ENCODE results near the gene PTRH1.

The PTRH1 gene

DNA sequence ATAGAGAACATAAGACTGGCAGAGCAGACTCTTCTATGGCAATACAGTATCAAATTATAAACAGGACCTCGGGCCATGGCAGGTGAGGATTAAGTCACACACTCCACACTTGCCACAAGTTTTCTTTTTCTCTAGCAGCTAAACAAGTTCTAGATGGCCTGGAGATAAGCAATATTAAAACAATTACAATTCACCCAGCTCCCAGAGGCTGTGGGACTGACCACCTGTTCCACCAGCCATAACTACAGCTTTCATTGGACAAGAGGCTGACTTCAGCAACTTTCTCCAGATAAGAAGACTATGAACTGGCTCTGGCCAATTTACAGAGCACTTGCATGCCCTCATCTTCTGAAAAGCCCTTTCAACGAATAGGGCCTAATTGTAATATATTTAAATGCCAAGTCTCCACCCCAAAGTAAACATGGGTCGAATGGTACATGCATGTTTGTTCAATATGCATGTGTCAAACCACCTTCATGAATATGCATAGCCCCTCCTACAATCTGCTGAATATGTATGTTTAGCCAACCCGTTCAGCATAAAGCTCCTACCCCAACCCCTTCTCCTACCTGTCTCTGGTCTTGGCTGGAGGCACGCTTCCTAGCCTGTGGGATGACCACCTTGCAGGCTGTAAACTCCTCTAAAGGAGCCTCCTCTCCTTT, 14.7 kb downstream of the PTRH1 start:
- intact Hi-C loops (cut with DNase I) = no loop called here

GRCh38 chr9:127700140-127700539, 15.3 kb downstream of the PTRH1 start:
- DNase-seq = peak in 8 of 10 donors; percentile 47 to 93 (median 66)
- intact Hi-C loops (cut with DNase I) = no loop called here

More for the DNA sequence above, 14.7 kb downstream of the PTRH1 start:
- DNase-seq = no peak

DNA sequence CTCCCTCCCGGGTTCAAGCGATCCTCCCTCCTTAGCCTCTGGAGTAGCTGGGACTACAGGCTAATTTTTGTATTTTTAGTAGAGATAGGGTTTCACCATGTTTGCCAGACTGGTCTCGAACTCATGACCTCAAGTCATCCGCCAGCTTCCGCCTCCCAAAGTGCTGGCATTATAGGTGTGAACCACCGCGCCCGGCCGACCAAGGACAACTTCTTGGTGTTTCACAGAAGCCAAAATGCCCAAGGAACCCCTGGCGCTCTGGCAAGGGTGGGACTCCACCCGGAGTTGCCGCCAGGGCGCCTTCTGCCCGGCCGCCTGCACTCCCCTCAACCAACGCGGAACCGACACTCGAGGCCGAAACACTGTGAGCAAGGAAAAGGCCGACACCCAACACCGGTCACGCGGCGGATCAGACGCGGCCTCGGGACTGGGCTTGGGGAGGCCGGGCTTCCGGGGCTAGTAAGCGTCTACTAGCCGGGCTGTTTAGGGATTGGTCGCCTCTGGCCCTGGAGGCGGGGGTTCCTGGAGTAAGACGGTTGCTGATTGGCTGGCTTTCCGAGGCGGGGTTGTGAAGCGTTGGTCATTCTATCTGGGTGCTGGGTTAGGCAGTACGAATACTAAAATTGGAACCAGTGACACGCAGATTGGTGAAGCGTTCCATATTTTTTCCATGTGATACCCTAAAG, 16.3 kb downstream of the PTRH1 start:
- peak; percentile 95 to 100 (median 98) for DNase-seq
- intact Hi-C loops (cut with DNase I) = no loop called here

GRCh38 chr9:127698386-127698785, 17.1 kb downstream of the PTRH1 start:
- intact Hi-C loops (cut with DNase I) = no loop called here

GRCh38 chr9:127697575-127697974, 17.9 kb downstream of the PTRH1 start:
- intact Hi-C loops (cut with DNase I) = no loop called here
- DNase-seq = no peak

More at GRCh38 chr9:127698386-127698785, 17.1 kb downstream of the PTRH1 start:
- DNase-seq = no peak

GRCh38 chr9:127694890-127695720, 20.4 kb downstream of the PTRH1 start:
- intact Hi-C loops (cut with DNase I) = no loop called here
- no peak for DNase-seq

DNA sequence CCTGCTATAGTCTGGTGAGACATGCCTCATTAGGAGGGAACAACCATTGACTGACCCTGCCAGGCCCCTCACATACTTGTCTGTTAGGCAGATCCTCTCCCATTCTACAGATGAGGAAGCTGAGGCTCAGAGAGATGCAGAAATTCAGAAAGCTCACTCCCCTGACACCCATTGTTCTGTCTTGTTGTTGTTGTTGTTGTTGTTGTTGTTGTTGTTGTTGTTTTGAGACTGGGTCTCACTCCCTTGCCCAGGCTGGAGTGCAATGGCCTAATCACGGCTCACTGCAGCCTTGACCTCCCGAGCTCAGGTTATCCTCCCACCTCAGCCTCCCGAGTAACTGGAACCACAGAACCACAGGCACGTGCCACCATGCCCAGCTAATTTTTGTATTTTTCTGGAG, 21.8 kb downstream of the PTRH1 start:
- intact Hi-C loops (cut with DNase I) = no loop called here
- DNase-seq = no peak

DNA sequence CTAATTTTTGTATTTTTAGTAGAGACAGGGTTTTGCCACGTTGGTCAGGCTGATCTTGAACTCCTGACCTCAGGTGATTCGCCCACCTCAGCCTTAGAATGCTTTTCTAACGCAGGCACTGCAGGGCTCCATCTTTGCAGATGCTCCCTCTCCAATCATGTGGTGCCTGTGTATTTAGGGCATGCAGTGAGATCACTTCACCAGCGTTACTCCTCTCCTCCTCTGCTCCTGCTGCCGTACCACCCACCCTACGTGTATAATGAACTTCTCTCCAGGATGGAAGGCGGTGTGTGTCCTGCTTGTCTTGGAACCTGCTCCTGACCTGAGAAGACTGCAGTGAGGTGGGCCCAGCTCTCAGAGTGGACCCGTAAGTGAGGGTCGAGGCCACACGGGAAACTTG, 22.3 kb downstream of the PTRH1 start:
- peak in 5 of 10 donors; percentile 47 to 91 (median 64) for DNase-seq
- intact Hi-C loops (cut with DNase I) = no loop called here

DNA sequence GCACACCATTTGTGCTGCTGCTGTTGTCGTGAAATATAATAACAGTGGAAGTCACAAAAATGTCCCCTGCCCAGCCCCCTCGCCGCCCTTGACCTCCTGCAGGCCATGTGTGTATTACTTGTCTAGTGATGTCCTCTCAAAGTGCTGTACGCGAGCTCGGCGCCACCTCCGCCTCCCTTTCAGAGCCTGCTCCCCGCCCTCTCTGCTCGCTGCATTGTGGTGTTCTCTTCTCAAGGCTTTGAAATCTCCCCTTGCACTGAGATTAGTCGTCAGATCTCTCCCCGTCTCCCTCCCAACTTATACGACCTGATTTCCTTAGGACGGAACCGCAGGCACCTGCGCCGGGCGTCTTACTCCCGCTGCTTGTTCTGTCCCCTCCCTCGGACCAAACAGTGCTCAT, 23.4 kb downstream of the PTRH1 start:
- intact Hi-C loops (cut with DNase I) = no loop called here
- peak in 1 of 10 donors; percentile 66 for DNase-seq

DNA sequence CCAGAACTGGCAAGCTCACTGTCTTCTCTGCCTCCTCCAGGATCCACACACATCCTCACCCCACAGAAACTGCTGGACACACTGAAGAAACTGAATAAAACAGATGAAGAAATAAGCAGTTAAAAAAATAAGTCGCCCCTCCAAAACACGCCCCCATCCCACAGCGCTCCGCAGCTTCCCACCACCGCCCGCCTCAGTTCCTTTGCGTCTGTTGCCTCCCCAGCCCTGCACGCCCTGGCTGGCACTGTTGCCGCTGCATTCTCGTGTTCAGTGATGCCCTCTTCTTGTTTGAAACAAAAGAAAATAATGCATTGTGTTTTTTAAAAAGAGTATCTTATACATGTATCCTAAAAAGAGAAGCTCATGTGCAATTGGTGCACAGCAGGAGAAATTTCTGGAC, 24.7 kb downstream of the PTRH1 start:
- intact Hi-C loops (cut with DNase I) = no loop called here
- peak in 1 of 10 donors; percentile 76 for DNase-seq

GRCh38 chr9:127689329-127690000, 26.0 kb downstream of the PTRH1 start:
- DNase-seq = no peak
- intact Hi-C loops (cut with DNase I) = no loop called here

DNA sequence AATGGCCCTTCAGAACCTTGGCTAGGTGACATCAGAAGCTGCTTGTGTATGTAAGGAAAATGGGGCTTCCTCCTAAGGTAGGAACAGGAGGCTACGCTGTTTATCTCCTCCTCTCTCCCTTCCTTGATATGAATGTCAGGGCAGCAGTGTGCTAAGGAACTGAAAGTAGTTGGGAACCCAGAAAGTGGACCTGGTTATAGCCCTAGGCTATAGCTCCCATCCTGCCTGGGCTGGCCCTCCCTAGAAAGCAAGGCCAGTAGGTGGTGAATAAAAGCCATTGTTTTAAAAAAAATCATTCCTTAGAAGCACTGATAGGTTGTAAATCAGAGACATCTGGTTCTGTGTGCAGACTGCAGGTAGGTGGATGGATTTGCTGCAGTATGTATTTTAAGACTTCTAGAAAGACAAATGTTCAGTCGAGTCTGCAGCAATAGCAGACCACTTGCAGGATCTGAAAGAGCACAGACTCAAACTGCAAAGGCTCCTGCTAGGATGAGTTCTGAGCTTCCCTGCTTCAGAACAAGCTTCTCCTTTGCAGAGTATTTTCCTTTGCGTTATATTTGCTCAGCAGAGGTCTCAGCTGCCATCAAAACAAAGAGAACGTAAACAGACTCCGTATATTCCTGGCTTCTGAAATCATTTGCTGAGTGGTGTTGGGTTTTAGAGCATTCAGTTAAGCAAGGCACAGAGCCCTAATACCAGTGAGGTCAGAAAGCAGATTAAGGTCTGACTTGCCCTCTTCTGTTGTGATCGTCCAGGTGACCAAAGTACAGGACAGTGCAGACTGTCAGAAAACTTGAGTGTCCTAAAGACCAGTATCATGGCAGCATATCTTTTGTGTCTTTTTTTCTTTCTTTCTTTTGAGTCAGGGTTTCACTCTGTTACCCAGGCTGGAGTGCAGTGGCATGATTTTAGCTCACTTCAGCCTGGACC, 28.7 kb downstream of the PTRH1 start:
- intact Hi-C loops (cut with DNase I) = no loop called here
- DNase-seq = peak in 1 of 10 donors; percentile 59

DNA sequence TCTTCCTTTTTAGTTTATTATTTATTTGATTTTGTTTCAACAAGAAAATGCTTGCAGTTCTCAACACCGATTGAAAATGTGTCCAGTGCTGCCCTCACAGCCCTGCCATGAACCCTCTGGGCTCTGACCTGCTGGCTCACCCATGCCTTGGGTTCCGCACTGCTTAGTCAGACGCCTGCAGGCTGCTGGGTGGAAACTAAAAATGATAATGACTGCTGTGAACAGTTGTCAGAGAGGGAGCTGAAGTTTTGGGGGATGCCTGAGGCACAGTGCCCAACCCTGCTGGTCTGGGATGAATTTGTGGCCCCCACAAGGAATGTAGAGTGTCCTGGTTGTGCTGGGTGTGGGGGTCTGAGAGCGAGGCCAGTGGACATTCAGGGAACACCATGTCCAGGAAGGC, 30.9 kb downstream of the PTRH1 start:
- DNase-seq = peak in 1 of 10 donors; percentile 43
- intact Hi-C loops (cut with DNase I) = no loop called here

DNA sequence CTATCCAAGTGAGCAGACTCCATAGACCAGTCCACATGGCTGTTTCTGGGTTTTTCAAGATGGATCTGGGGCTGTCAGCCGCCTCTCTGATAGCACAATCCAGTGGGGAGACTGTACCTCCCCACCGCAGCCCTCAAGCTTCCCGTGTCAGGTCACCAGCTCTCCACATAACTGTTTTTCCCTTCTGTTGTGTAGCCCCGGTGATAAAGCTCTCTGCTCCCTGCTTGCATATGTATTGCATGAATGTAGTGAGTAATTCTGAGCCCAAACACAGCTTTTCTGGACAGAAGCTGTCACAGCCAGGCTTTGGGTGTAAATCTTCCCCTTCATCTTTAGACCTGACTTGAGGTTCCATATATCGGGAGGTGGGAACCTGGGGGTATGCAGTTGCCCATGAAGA, 31.7 kb downstream of the PTRH1 start:
- intact Hi-C loops (cut with DNase I) = no loop called here
- peak in 1 of 10 donors; percentile 25 for DNase-seq

- DNase-seq = peak in 1 of 10 donors; percentile 75
- intact Hi-C loops (cut with DNase I) = no loop called here
Observed at GRCh38 chr9:127682351-127683136, 32.9 kb downstream of the PTRH1 start.

GRCh38 chr9:127680846-127681245, 34.6 kb downstream of the PTRH1 start:
- DNase-seq = peak in 7 of 10 donors; percentile 54 to 94 (median 78)
- intact Hi-C loops (cut with DNase I) = no loop called here

GRCh38 chr9:127680226-127680625, 35.2 kb downstream of the PTRH1 start:
- intact Hi-C loops (cut with DNase I) = no loop called here
- peak in 8 of 10 donors; percentile 45 to 93 (median 66) for DNase-seq

DNA sequence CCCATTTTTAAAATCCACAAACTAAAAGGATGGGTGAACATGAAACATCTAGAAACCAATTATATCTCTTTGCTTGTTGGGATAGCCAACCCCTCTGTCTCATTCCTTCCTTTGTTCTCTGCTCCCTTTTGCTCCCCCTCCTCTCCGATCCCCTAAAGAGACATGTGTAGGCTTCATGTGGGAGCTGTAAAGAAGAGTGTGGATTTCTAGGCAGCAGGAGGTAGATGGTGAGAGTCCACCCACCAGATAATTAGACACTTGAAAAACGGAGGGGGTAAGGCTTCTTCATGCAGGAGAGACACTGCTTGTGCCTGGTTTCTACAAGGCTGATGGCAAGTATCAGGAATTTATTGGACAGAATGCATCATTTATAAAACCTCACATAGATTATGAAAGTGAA, 36.0 kb downstream of the PTRH1 start:
- DNase-seq = peak in 1 of 10 donors; percentile 53
- intact Hi-C loops (cut with DNase I) = no loop called here

DNA sequence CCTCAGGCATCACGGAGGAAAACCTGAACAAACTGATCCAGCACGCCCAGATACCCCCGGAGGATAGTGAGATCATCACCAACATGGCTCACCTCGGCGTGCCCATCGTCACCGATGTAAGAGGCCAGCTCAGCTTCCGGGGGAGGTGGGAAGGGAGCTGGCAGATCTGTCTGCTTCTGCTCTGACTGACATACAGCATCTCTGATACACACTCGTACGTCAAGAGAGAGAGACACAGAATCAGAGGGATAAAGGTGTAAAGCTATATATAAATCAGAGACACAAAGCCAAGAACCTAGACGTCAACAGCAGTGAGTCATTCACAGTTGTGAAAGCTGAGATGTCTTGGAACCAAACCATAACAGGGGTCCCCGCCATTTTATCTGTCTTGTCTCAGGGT, 38.8 kb downstream of the PTRH1 start:
- intact Hi-C loops (cut with DNase I) = no loop called here
- DNase-seq = peak in 5 of 10 donors; percentile 41 to 92 (median 88)
